Progenitor cell of endocrine pancreas (in vitro differentiated cells): ENCODE data around the gene MEX3A. TPM values are rescaled to one million over a fixed set of nuclear protein-coding genes. Genes with fewer than 3 reads are reported as not detected.
A peak's percentile ranks its signal among the peaks of the same experiment; 100 is the strongest.

Experiments used
- DNase-seq: peaks from one replicate; pipeline ENCODE4 v3.0.0; 2021; ENCODE audit warnings: low spot score; ENCODE audit not compliant: unreplicated experiment
- H3K27ac Mint-ChIP-seq: 2 replicates; pipeline ENCODE4 v1.8.0; 2021; ENCODE audit warnings: mild to moderate bottlenecking, moderate library complexity, mixed read lengths
- H3K27me3 Mint-ChIP-seq: 2 replicates; pipeline ENCODE4 v1.8.0; 2021; ENCODE audit warnings: mixed read lengths
- H3K36me3 Mint-ChIP-seq: 2 replicates; pipeline ENCODE4 v1.8.0; 2022; ENCODE audit warnings: mixed read lengths; ENCODE audit not compliant: insufficient read depth
- H3K4me1 Mint-ChIP-seq: 2 replicates; pipeline ENCODE4 v1.8.0; 2021; ENCODE audit warnings: low read depth, mixed read lengths
- H3K4me3 Mint-ChIP-seq: 2 replicates; pipeline ENCODE4 v1.8.0; 2021; ENCODE audit warnings: low read depth, mild to moderate bottlenecking, moderate library complexity, mixed read lengths
- H3K9me3 Mint-ChIP-seq: 2 replicates; pipeline ENCODE4 v1.8.0; 2021; ENCODE audit warnings: low read depth, mixed read lengths
- CTCF ChIP-seq: fragments of 200-600 bp; sonication (generic); IDR thresholded peaks from one replicate; pipeline ENCODE4 v1.5.0; 2021; ENCODE audit warnings: antibody characterized with exemption, mild to moderate bottlenecking; ENCODE audit not compliant: unreplicated experiment
- total RNA-seq: library from RNA; stranded (reverse); gene quantifications from 2 replicates; pipeline ENCODE4 v1.2.1, GENCODE V29; 2021

Gene MEX3A
- total RNA-seq, 1 donor from 2014 or later, result 112 TPM

GRCh38 chr1:156090138-156090839 is 8.0 kb upstream of the MEX3A start:
- TF ChIP-seq CTCF, result no peak
- H3K27me3 Mint-ChIP-seq, result no peaks in the 10 kb centered on the region
- H3K36me3 Mint-ChIP-seq, result peaks cover 7% of the 10 kb centered on the region
- no peaks in the 10 kb centered on the region for H3K9me3 Mint-ChIP-seq
- no peak overlapping the region for H3K4me3 Mint-ChIP-seq
- peaks cover 20% of the 10 kb centered on the region for H3K4me1 Mint-ChIP-seq
- no peak for DNase-seq
- peak overlapping the region; percentile 69 for H3K27ac Mint-ChIP-seq

GRCh38 chr1:156089704-156090103 is 7.4 kb upstream of the MEX3A start:
- no peak overlapping the region for H3K4me3 Mint-ChIP-seq
- TF ChIP-seq CTCF, result no peak
- no peak for DNase-seq
- H3K9me3 Mint-ChIP-seq, result no peaks in the 10 kb centered on the region
- H3K27me3 Mint-ChIP-seq, result no peaks in the 10 kb centered on the region
- H3K4me1 Mint-ChIP-seq, result peaks cover 25% of the 10 kb centered on the region
- H3K36me3 Mint-ChIP-seq, result peaks cover 7% of the 10 kb centered on the region
- no peak overlapping the region for H3K27ac Mint-ChIP-seq

- Mint-ChIP-seq H3K9me3 (no peaks in the 10 kb centered on the region), H3K27ac (peak overlapping the region; percentile 97), H3K4me1 (peaks cover 39% of the 10 kb centered on the region), H3K36me3 (peaks cover 4% of the 10 kb centered on the region), H3K27me3 (no peaks in the 10 kb centered on the region), H3K4me3 (peak overlapping the region; percentile 65)
- TF ChIP-seq CTCF, result no peak
- no peak for DNase-seq
Measured at GRCh38 chr1:156086256-156086662, 4.0 kb upstream of the MEX3A start.

GRCh38 chr1:156083800-156084790 is 1.8 kb upstream of the MEX3A start:
- H3K36me3 Mint-ChIP-seq, result peaks cover 8% of the 10 kb centered on the region
- peak overlapping the region; percentile 99 for H3K27ac Mint-ChIP-seq
- no peaks in the 10 kb centered on the region for H3K9me3 Mint-ChIP-seq
- peaks cover 48% of the 10 kb centered on the region for H3K4me1 Mint-ChIP-seq
- TF ChIP-seq CTCF, result no peak
- H3K27me3 Mint-ChIP-seq, result no peaks in the 10 kb centered on the region
- DNase-seq, result no peak
- H3K4me3 Mint-ChIP-seq, result peak overlapping the region; percentile 98

GRCh38 chr1:156081917-156082308 is 352 bp downstream of the MEX3A start:
- DNase-seq, result no peak
- TF ChIP-seq CTCF, result no peak
- peak overlapping the region; percentile 96 for H3K27ac Mint-ChIP-seq
- no peaks in the 10 kb centered on the region for H3K9me3 Mint-ChIP-seq
- peaks cover 27% of the 10 kb centered on the region for H3K36me3 Mint-ChIP-seq
- peak overlapping the region; percentile 98 for H3K4me3 Mint-ChIP-seq
- no peaks in the 10 kb centered on the region for H3K27me3 Mint-ChIP-seq
- peaks cover 66% of the 10 kb centered on the region for H3K4me1 Mint-ChIP-seq
